SW480 (cell line): Measurements from ENCODE around the gene KRTAP1-1.
"Not testable (repeated sequence)": the region's sequence is repeated elsewhere in the genome, so short reads cannot be mapped to it uniquely, and the experiment has no call there.

Experiments used
- DNase-seq: peaks from one replicate; pipeline ENCODE4 v3.0.0-alpha.2; 2016; ENCODE audit warnings: low spot score

KRTAP1-1 gene

GRCh38 chr17:41040783-41041571, at the start of gene KRTAP1-1:
TSS of gene KRTAP1-1 (minus strand) at chr17:41041450. CDS start at chr17:41041397, 53 bp downstream.
- DNase-seq, result not testable (repeated sequence)

- DNase-seq, result not testable (repeated sequence)
These were observed 47.6 kb upstream of the KRTAP1-1 start for GRCh38 chr17:41088760-41089352.

- DNase-seq, result not testable (repeated sequence)
These were observed 43.0 kb upstream of the KRTAP1-1 start, which contains the start of gene KRTAP4-7 for GRCh38 chr17:41084100-41084856. TSS of gene KRTAP4-7 (plus strand) at chr17:41084150. CDS start at chr17:41084207, 57 bp downstream.

GRCh38 chr17:41083427-41083826, 42.2 kb upstream of the KRTAP1-1 start:
- not testable (repeated sequence) for DNase-seq

DNA sequence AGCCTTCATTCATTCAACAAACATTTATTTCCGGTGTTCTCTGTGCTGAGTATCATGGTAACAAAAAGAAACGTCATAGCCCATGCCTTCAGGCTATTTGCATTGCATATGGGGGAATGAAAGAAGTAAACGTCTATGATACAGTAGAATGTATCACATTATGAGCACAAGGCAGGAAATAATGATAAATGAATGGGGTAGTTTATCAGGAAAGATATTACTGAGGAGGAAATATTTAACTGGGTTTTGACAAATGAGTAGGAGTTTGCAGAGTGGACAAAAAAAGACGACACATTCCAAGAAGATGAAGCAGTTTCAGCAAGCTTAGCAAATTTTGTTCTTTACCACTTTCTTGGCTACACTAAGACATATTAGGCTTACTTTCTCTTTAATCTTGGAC, 41.4 kb upstream of the KRTAP1-1 start:
- DNase-seq, result no peak

GRCh38 chr17:41076788-41077187, 35.5 kb upstream of the KRTAP1-1 start:
- DNase-seq, result no peak

DNA sequence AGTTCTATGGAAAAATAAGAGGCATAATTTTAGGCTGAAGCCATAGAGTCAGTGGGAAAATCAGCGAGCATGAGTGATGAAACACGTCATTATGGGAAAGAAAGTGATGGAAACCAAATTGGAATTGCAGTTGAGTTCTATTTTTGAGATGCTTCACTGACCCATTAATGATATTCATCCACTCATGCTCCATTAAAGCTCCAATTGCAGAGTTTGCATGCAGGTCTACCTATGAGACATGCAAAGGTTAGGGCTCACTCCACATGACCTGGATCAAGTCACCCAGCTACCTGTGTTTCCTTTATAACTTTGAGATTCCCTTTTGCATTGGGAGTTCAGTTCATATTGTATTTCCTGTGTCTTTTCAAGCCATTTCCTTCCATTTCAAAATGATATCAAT, 32.4 kb upstream of the KRTAP1-1 start:
- DNase-seq, result no peak

GRCh38 chr17:41071606-41072360, 30.5 kb upstream of the KRTAP1-1 start:
- no peak for DNase-seq

DNA sequence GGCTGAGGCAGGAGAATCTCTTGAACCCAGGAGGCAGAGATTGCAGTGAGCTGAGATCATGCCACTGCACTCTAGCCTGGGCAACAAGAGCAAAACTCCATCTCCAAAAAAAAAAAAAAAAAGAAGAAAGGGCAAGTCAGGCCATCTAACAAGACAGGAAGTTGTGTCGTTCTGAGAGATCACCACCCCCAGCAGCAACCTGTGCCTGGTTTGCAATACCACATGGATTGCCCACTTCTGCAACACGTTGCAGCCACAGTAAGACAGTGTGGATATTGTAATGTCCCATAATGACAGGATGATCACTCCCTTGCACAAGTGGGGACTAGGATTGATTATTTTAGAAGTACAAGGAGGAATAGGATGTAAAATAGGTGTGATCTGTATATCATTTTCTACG, 27.8 kb upstream of the KRTAP1-1 start:
- no peak for DNase-seq

DNA sequence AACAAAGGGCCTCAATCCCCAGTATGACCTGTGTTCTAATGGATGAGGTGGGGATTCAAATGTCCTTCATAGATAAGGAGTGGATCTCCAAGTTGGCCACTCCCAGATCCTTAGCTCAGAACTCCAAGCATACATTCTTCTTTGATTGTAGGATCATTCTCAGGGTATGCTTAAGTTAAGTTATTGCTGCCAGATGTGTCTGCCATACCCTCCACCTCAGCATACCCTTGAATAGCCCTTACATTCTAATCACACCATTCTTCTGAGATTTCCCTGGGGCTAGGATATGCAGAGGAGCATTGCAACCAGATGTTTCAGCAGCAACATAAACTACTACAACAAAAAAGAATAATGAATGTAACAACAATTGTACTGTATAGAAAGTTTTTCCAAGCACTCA, 26.0 kb upstream of the KRTAP1-1 start:
- DNase-seq, result no peak

DNA sequence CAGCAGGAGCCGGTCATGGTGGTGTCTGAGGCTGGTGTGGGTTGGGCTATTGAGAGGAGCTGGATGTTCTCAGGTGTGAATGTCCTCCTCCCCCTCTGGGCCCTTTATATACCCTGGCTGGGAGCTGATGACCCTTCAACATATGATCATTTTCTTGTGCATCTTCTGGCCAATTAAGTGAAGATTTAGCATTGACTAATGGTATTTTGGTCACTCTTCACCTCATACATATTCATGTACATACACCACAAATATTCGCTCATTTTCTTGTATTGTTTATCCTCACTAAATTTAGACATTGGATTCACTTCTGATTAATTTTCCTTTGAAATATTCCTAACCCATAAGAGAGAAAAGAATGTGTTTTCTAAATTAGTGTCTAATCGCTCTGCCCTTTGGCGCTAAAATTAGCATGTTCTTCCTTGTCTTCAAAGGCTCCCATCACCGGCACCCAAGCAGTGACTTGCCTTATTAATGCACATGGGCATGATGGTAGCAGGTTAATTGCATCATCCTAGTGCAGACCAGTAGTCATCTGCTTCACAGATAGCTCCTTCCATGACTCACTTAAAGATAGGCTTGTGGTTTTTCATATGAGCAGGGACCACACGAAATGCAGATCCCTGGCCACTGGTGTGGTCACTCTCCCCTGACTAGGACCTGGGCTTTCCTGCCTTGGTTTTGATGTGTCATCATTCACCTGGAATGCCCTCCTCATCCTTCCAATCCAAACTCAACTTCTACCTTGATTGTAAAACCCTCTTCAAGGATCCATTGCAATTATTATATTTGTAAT, 24.8 kb upstream of the KRTAP1-1 start, which contains the start of gene KRTAP2-4:
KRTAP2-4 (minus strand) TSS at position 51 of the 796 bp plus-strand sequence; CDS start at position 17, 34 bp downstream.
- DNase-seq, result peak; percentile 94

- not testable (repeated sequence) for DNase-seq
These were observed 23.9 kb upstream of the KRTAP1-1 start for GRCh38 chr17:41065016-41065689.

GRCh38 chr17:41064301-41064700, 23.1 kb upstream of the KRTAP1-1 start:
- DNase-seq, result no peak

- DNase-seq, result no peak
These were observed 22.2 kb upstream of the KRTAP1-1 start for GRCh38 chr17:41063449-41063848.

- peak; percentile 40 for DNase-seq
These were observed 20.7 kb upstream of the KRTAP1-1 start for GRCh38 chr17:41061964-41062363.

DNA sequence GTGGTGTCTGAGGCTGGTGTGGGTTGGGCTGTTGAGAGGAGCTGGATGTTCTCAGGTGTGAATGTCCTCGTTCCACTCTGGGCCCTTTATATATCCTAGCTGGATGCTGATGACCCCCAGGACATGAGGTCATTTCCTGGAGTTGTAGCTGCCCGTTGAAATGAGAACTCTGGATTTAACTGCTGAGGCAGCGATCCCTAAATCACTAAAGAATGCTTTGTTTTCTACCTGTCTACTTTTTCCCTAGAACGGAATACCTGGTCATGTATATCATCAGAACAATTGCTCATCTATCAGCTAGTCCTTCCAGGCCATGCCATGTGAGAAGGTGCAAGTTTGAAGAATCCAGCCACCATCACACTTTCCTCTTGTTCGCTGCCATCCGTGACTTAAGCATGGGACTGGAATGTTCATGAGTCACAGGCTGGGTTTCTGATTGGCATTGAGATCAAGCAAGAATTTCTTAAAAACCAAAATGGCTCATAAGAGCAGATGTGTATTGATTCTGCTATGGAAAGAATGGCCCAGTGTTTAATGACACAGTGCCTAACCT, 18.9 kb upstream of the KRTAP1-1 start, which contains the start of gene KRTAP2-3:
KRTAP2-3 (minus strand) TSS at position 63 of the 553 bp plus-strand sequence. CDS start 64 bp downstream, outside the sequence.
- DNase-seq, result peak; percentile 81

- peak; percentile 60 for DNase-seq
These were observed 18.2 kb upstream of the KRTAP1-1 start for GRCh38 chr17:41059276-41060051.

GRCh38 chr17:41058741-41059140, 17.5 kb upstream of the KRTAP1-1 start:
- DNase-seq, result no peak

DNA sequence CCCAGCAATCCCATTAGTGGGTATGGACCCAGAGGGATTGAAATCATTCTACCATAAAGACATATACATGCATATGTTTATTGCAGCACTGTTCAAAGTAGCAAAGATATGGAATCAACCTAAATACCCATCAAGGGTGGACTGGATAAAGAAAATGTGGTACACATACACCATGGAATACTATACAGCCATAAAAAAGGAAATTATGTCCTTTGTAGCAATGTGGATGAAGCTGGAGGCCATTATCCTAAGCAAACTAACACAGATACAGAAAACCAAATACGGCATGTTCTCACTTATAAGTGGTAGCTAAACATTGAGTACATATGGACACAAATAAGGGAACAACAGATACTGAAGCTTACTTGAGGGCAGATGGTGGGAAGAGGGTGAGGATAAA, 16.3 kb upstream of the KRTAP1-1 start:
- no peak for DNase-seq
